Activated T-cell treated with anti-CD3 and anti-CD28 coated beads, Interleukin-2, amount 50 U/mL, for 72 hours (primary cell): Measurements from ENCODE around the gene RYR1. TPM values are rescaled to one million over a fixed set of nuclear protein-coding genes. Genes with fewer than 3 reads are reported as not detected.

ENCODE experiments used
- ATAC-seq, 2 donors: fragments of 150-1000 bp; cut with Tn5 transposase; replicated peaks in 1 of 2; 2 replicates each; pipeline ENCODE4 v1.10.0; 2021; ENCODE audit warnings: moderate library complexity in 2 of 2, mild to moderate bottlenecking in 1 of 2
- DNase-seq, 2 donors: peaks; one replicate each; pipeline ENCODE4 v3.0.0; 2021 to 2022; ENCODE audit warnings: mixed read lengths in 1 of 2
- H3K27ac Mint-ChIP-seq: one replicate; pipeline ENCODE4 v1.8.0; 2022; ENCODE audit warnings: mild to moderate bottlenecking, moderate library complexity, mixed read lengths
- H3K27me3 Mint-ChIP-seq: one replicate; pipeline ENCODE4 v1.8.0; 2022; ENCODE audit warnings: low read depth, mixed read lengths
- H3K36me3 Mint-ChIP-seq, 2 donors: one replicate each; pipeline ENCODE4 v1.8.0; 2022; ENCODE audit warnings: mixed read lengths in 2 of 2, mild to moderate bottlenecking in 1 of 2; ENCODE audit not compliant: insufficient read depth in 2 of 2
- H3K4me1 Mint-ChIP-seq: one replicate; pipeline ENCODE4 v1.8.0; 2022; ENCODE audit warnings: low read depth, mixed read lengths
- H3K4me3 Mint-ChIP-seq, 2 donors: one replicate each; pipeline ENCODE4 v1.8.0; 2022; ENCODE audit warnings: mild to moderate bottlenecking in 2 of 2, mixed read lengths in 2 of 2, moderate library complexity in 2 of 2
- H3K9me3 Mint-ChIP-seq, 2 donors: one replicate each; pipeline ENCODE4 v1.8.0; 2022; ENCODE audit warnings: mixed read lengths in 2 of 2
- total RNA-seq, 2 donors: library from RNA; stranded (reverse); gene quantifications; one replicate each; pipeline ENCODE4 v1.2.3, GENCODE V29; 2022

The RYR1 gene
- total RNA-seq, 2 donors from 2014 or later, result 3.3 to 5.3 TPM

DNA sequence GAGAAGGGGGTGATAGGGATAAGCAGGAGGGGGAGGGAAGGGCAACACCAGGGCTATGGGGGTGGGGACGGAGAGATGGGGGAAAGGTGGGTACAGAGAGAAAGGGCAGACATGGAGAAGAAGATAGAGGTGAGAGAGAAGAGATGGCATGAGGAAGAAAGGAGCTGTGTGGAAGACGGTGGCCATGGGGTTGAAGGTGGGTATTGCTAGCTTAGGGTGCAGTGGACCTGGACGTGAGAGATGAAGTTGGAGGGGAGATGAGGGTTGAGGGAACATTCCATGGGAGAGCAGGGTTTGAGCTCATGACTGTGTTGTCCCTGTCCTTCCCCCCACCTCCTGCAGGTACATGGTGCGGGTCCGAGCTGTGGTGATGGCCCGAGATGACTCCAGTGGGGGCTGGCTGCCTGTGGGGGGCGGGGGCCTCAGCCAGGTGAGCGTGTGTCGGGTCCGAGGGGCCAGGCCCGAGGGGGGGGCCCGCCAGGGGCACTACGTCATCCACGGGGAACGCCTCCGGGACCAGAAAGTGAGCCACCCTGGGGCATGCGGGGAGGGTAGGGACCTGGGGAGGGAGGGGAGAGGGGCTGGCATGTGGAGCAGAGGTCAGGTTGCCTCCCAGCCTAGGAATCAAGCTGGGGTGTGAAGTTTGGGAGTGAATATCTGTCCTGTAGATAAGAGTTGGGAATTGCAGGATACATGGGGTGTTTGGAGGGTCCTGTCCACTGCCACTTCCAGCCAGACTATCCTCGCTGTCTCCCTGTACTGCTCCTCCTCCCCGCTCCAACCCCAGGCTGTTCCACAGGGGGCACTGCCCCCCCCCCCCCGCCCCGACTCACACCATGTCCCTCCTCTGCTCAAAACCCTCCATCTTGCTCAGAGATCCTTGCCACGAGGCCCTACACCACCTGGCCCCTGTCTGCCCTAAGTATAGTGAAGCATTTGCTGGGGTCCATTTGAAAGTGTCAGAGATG, 43.2 kb upstream of the RYR1 start:
- no peaks in the 10 kb centered on the region for H3K9me3 Mint-ChIP-seq
- peak overlapping the region; percentile 55 to 76 for H3K4me3 Mint-ChIP-seq
- H3K4me1 Mint-ChIP-seq, result peaks cover 39% of the 10 kb centered on the region
- H3K27me3 Mint-ChIP-seq, result peaks cover 29% of the 10 kb centered on the region
- H3K36me3 Mint-ChIP-seq, result no peaks in the 10 kb centered on the region
- no peak for ATAC-seq
- H3K27ac Mint-ChIP-seq, result peak overlapping the region; percentile 3
- DNase-seq, result no peak

- ATAC-seq (no peak), DNase-seq (no peak)
- Mint-ChIP-seq H3K4me1 (peaks cover 47% of the 10 kb centered on the region), H3K27ac (no peak overlapping the region), H3K27me3 (peaks cover 29% of the 10 kb centered on the region), H3K9me3 (no peaks in the 10 kb centered on the region), H3K36me3 (no peaks in the 10 kb centered on the region), H3K4me3 (no peak overlapping the region)
These were observed 41.5 kb upstream of the RYR1 start for GRCh38 chr19:38391911-38392464.

GRCh38 chr19:38392707-38393308, 40.7 kb upstream of the RYR1 start:
- ATAC-seq (no peak), DNase-seq (no peak)
- Mint-ChIP-seq H3K9me3 (no peaks in the 10 kb centered on the region), H3K27me3 (peaks cover 29% of the 10 kb centered on the region), H3K27ac (no peak overlapping the region), H3K4me1 (peaks cover 41% of the 10 kb centered on the region), H3K36me3 (no peaks in the 10 kb centered on the region), H3K4me3 (no peak overlapping the region)

DNA sequence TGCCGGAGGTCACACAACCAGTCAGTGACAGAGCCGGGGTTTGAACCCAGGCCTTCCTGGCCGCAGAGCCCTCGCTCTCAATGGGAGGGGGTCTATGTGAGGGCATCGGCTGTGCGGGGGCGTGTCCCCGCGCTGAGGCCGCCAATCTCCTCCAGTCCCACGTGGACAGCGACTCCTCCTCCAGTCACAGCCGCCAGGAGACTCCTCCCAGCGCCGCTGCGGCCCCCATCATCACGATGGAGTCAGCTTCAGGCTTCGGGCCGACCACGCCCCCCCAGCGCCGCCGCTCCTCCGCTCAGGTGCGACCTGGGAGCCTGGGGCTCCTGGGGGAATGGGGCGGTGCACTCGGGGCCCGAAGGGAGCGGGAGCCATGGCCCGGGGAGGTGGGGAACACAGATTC, 39.0 kb upstream of the RYR1 start:
- DNase-seq (peak; percentile 86 to 90), ATAC-seq (peak; percentile 81)
- Mint-ChIP-seq H3K27ac (no peak overlapping the region), H3K27me3 (peaks cover 32% of the 10 kb centered on the region), H3K4me1 (peaks cover 36% of the 10 kb centered on the region), H3K4me3 (peak overlapping the region; percentile 78 to 90), H3K9me3 (no peaks in the 10 kb centered on the region), H3K36me3 (no peaks in the 10 kb centered on the region)

- Mint-ChIP-seq H3K27ac (no peak overlapping the region), H3K4me3 (peak overlapping the region; percentile 78 to 90), H3K27me3 (peaks cover 35% of the 10 kb centered on the region), H3K9me3 (no peaks in the 10 kb centered on the region), H3K36me3 (no peaks in the 10 kb centered on the region), H3K4me1 (peaks cover 31% of the 10 kb centered on the region)
- peak; percentile 53 to 66 for DNase-seq
- peak; percentile 77 to 84 for ATAC-seq
These were observed 37.9 kb upstream of the RYR1 start for GRCh38 chr19:38395381-38396114.

DNA sequence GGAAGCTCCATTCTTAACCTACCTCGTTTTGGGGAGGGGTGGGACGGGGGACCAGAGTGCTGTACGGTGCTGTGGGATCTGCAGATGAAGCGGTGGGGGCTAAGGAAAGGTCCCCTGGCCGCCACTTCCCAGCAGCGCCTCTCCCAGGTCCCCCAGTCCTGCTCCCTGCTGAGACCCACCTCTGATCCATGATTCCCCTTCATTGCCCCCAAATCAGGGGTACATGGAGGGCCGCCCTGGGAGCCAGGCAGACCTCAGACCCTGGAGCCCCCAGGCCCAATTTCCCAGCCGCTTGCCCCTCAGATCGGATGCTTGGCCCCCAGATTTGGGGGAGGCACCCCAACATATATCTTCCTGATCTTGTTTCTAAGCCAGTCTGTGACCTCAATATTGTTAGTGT, 34.4 kb upstream of the RYR1 start:
- Mint-ChIP-seq H3K27ac (no peak overlapping the region), H3K27me3 (peaks cover 17% of the 10 kb centered on the region), H3K4me3 (no peak overlapping the region), H3K9me3 (no peaks in the 10 kb centered on the region), H3K4me1 (peaks cover 23% of the 10 kb centered on the region), H3K36me3 (peaks cover 0 to 1% of the 10 kb centered on the region in 2 donors)
- ATAC-seq (no peak), DNase-seq (no peak)

DNA sequence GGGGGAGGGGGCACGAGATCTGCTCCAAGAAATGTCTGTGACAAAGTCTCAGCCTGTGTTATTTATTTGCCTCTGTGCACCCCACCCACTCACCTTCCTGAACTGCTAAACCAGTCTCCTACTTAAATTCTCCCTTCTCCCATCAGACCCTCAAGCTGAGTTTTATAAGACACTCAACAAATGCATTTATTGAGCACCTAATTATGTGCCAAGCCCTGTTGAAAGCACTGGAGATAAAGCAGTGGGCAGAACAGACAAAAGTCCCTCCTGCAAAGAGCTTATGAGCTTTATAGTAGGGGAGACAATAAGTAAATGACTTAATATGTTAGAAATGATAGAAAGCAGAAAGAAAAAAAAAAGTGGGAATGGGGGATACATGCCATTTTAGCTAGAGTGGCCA, 34.0 kb upstream of the RYR1 start:
- H3K9me3 Mint-ChIP-seq, result no peaks in the 10 kb centered on the region
- H3K36me3 Mint-ChIP-seq, result peaks cover 0 to 1% of the 10 kb centered on the region in 2 donors
- H3K27me3 Mint-ChIP-seq, result peaks cover 15% of the 10 kb centered on the region
- H3K4me3 Mint-ChIP-seq, result no peak overlapping the region
- H3K4me1 Mint-ChIP-seq, result peaks cover 23% of the 10 kb centered on the region
- no peak overlapping the region for H3K27ac Mint-ChIP-seq
- ATAC-seq, result no peak
- no peak for DNase-seq

- H3K27me3 Mint-ChIP-seq, result peaks cover 15% of the 10 kb centered on the region
- ATAC-seq (no peak), DNase-seq (no peak)
- H3K4me3 Mint-ChIP-seq, result no peak overlapping the region
- H3K36me3 Mint-ChIP-seq, result peaks cover 0 to 4% of the 10 kb centered on the region in 2 donors
- H3K9me3 Mint-ChIP-seq, result no peaks in the 10 kb centered on the region
- H3K4me1 Mint-ChIP-seq, result peaks cover 24% of the 10 kb centered on the region
- H3K27ac Mint-ChIP-seq, result no peak overlapping the region
These were observed 33.1 kb upstream of the RYR1 start for GRCh38 chr19:38400361-38400760.

GRCh38 chr19:38401148-38401547, 32.3 kb upstream of the RYR1 start:
- Mint-ChIP-seq H3K27ac (no peak overlapping the region), H3K36me3 (peaks cover 0 to 5% of the 10 kb centered on the region in 2 donors), H3K27me3 (peaks cover 15% of the 10 kb centered on the region), H3K4me3 (no peak overlapping the region), H3K4me1 (peaks cover 26% of the 10 kb centered on the region), H3K9me3 (no peaks in the 10 kb centered on the region)
- DNase-seq, result no peak
- no peak for ATAC-seq

- DNase-seq (no peak), ATAC-seq (peak; percentile 1 to 2)
- Mint-ChIP-seq H3K27ac (no peak overlapping the region), H3K4me3 (peak overlapping the region; percentile 84 to 96), H3K4me1 (peaks cover 16% of the 10 kb centered on the region), H3K27me3 (peaks cover 15% of the 10 kb centered on the region), H3K36me3 (peaks cover 0 to 10% of the 10 kb centered on the region in 2 donors), H3K9me3 (no peaks in the 10 kb centered on the region)
These were observed 30.9 kb upstream of the RYR1 start for GRCh38 chr19:38402623-38402966.

- ATAC-seq, result peak; percentile 97
- DNase-seq, result peak; percentile 97 to 99
- Mint-ChIP-seq H3K36me3 (peaks cover 0 to 12% of the 10 kb centered on the region in 2 donors), H3K4me1 (peaks cover 16% of the 10 kb centered on the region), H3K27ac (peak within 1 kb of the TSS; percentile 57), H3K4me3 (peak within 1 kb of the TSS; percentile 84 to 96), H3K27me3 (peaks cover 15% of the 10 kb centered on the region), H3K9me3 (no peaks in the 10 kb centered on the region)
These were observed 30.4 kb upstream of the RYR1 start, which contains the start of gene FAM98C for GRCh38 chr19:38402967-38403674. FAM98C (plus strand) TSS chr19:38403093; CDS start chr19:38403154, 61 bp downstream.

- no peak for ATAC-seq
- peak overlapping the region; percentile 43 to 96 for H3K4me3 Mint-ChIP-seq
These were observed 28.6 kb upstream of the RYR1 start for GRCh38 chr19:38404858-38405257.

More at GRCh38 chr19:38404858-38405257, 28.6 kb upstream of the RYR1 start:
- Mint-ChIP-seq H3K36me3 (peaks cover 0 to 12% of the 10 kb centered on the region in 2 donors), H3K4me1 (peaks cover 16% of the 10 kb centered on the region), H3K9me3 (no peaks in the 10 kb centered on the region), H3K27ac (no peak overlapping the region), H3K27me3 (peaks cover 7% of the 10 kb centered on the region)
- DNase-seq, result no peak
